ENCODE results near the gene PPP1R12A. TPM values are rescaled to one million over a fixed set of nuclear protein-coding genes. Genes with fewer than 3 reads are reported as not detected.

Gene PPP1R12A
- total and polyA plus RNA-seq, 2 of the 4 experiments (the other 2 are of a cell fraction) = 47.7 to 112 TPM

GRCh38 chr12:79891506-79892162 is 43.3 kb downstream of the PPP1R12A start:
- Histone ChIP-seq H4K8ac (ENCODE audit: low read depth in 2 of 2, low read length in 2 of 2) (no peak overlapping the region), H2AFZ (replicated peaks; ENCODE audit: low read length, poor library complexity) (no peak overlapping the region), H3K9me1 (ENCODE audit: insufficient read depth, low read length) (peaks cover 3% of the 10 kb centered on the region; the same call in 1 of the 2 replicates), H3K27me3 (ENCODE audit: control insufficient read depth, insufficient read depth, low read length) (no peaks in the 10 kb centered on the region), H3K18ac (ENCODE audit: low read depth, low read length) (no peak overlapping the region), H4K20me1 (ENCODE audit: insufficient read depth, low read length) (peaks cover 45% of the 10 kb centered on the region), H3K36me3 (ENCODE audit: control insufficient read depth, insufficient read depth, low read length) (no peaks in the 10 kb centered on the region), H3K4me3 (ENCODE audit: insufficient read depth, low read depth, low read length) (no peak overlapping the region), H2AK9ac (replicated peaks; ENCODE audit: low read depth, low read length, poor library complexity) (no peak overlapping the region), H3K14ac (replicated peaks; ENCODE audit: low read depth, low read length) (no peak overlapping the region), H4K5ac (ENCODE audit: low read depth, low read length) (no peak overlapping the region), H3K9ac (ENCODE audit: low read depth, low read length) (no peak overlapping the region), H3K56ac (ENCODE audit: extremely low read depth, insufficient read depth, low read length) (no peak overlapping the region), H3K27ac (ENCODE audit: insufficient read depth, low read length) (no peak overlapping the region), H2BK15ac (ENCODE audit: low read depth, low read length) (no peak overlapping the region), H2AK5ac (ENCODE audit: low read depth, low read length) (no peak overlapping the region), H3K4me2 (ENCODE audit: low read depth, low read length) (no peak overlapping the region), H2BK20ac (ENCODE audit: low read depth, low read length) (no peak overlapping the region), H3K79me1 (ENCODE audit: low read depth in 1 of 2, low read length in 2 of 2) (peaks cover 12 to 44% of the 10 kb centered on the region in 2 experiments), H3K23ac (ENCODE audit: low read depth, low read length) (0 out of 2 replicates have a peak overlapping the region, but pooled peaks have one; percentile 8), H2BK5ac (ENCODE audit: low read depth, low read length, poor library complexity, severe bottlenecking) (no peak overlapping the region), H3K9me3 (ENCODE audit: control insufficient read depth, insufficient read depth, low read length) (no peaks in the 10 kb centered on the region), H4K91ac (ENCODE audit: insufficient read depth, low read depth, low read length) (no peak overlapping the region), H2BK120ac (ENCODE audit: low read depth, low read length) (no peak overlapping the region), H3K4ac (ENCODE audit: low read depth, low read length) (no peak overlapping the region), H3K4me1 (ENCODE audit: control insufficient read depth, insufficient read depth, low read length) (peaks cover 2% of the 10 kb centered on the region; the same call in 1 of the 2 replicates)
- WGBS, 2 experiments (ENCODE audit: extremely low coverage in 2 of 2, insufficient read length in 1 of 2) = 100% methylated on average over 1 of the region's 2 CpGs; no CpG with 5 or more reads in 1 of the 2 experiments
- ATAC-seq (ENCODE audit: low read depth) (no peak), DNase-seq (no peak)
- in situ Hi-C loops (cut with MboI; ENCODE audit: low sequenced_read_pairs) (loop anchor here (10.0 kb wide), 1 partner anchor 293 kb away; no protein-coding TSS in a partner anchor), intact Hi-C loops (cut with micrococcal nuclease) (no loop called here), dilution Hi-C loops (cut with HindIII; ENCODE audit: low sequenced_read_pairs, unreplicated experiment) (no loop called here)
- no TSS peak for BruUV-seq (replicated peaks)
- ChIA-PET CTCF (no interaction called here), POLR2A (ENCODE audit: unreplicated experiment) (no interaction called here)
- TF ChIP-seq USF2 (IDR thresholded peaks at IDR 0.05; ENCODE audit: low read depth, low read length) (no peak), ELK1 (IDR thresholded peaks at IDR 0.05; ENCODE audit: borderline replicate concordance, low read depth, low read length) (no peak), CEBPB (IDR thresholded peaks at IDR 0.05; ENCODE audit: low read depth, low read length) (no peak), CTCF (conservative IDR thresholded peaks at IDR 0.05; ENCODE audit: low read depth, low read length) (no peak), CHD1 (IDR thresholded peaks at IDR 0.05; ENCODE audit: low read depth, low read length) (no peak), RFX5 (IDR thresholded peaks at IDR 0.05; ENCODE audit: low read depth, low read length) (no peak), MXI1 (IDR thresholded peaks at IDR 0.05; ENCODE audit: borderline replicate concordance, low read depth, low read length) (no peak), RAD21 (IDR thresholded peaks at IDR 0.05; ENCODE audit: low read length) (no peak), NFE2L2 (IDR thresholded peaks at IDR 0.05; ENCODE audit: low read depth, low read length) (no peak), POLR2A (IDR thresholded peaks at IDR 0.05; ENCODE audit: low read depth, low read length) (no peak), BHLHE40 (IDR thresholded peaks at IDR 0.05; ENCODE audit: low read depth, low read length) (no peak)
